Fibroblast of peridontal ligament (primary cell): ENCODE data around the gene CHRND.

Experiments
- DNase-seq: peaks from one replicate; pipeline ENCODE4 v3.0.0-alpha.2; 2010; ENCODE audit errors: extremely low read depth

CHRND gene

GRCh38 chr2:232487385-232488096 is 38.4 kb upstream of the CHRND start, which contains the start of gene ECEL1:
Gene ECEL1, minus strand, starts transcription at chr2:232487834. Its CDS starts 1,181 bp downstream, at chr2:232486653.
- no peak for DNase-seq

- DNase-seq = no peak
Measured at GRCh38 chr2:232488097-232488711, 37.8 kb upstream of the CHRND start.

- DNase-seq = no peak
Measured at GRCh38 chr2:232488721-232489300, 37.1 kb upstream of the CHRND start.

GRCh38 chr2:232489516-232490220 is 36.3 kb upstream of the CHRND start:
- DNase-seq = no peak

GRCh38 chr2:232490221-232491138 is 35.5 kb upstream of the CHRND start:
- no peak for DNase-seq

- DNase-seq = no peak
Measured at GRCh38 chr2:232491139-232491780, 34.7 kb upstream of the CHRND start.

- no peak for DNase-seq
Measured at GRCh38 chr2:232492236-232492848, 33.6 kb upstream of the CHRND start.

GRCh38 chr2:232492963-232493700 is 32.8 kb upstream of the CHRND start:
- DNase-seq = no peak

GRCh38 chr2:232493701-232494474 is 32.1 kb upstream of the CHRND start:
- no peak for DNase-seq

GRCh38 chr2:232494542-232494941 is 31.4 kb upstream of the CHRND start:
- DNase-seq = no peak

GRCh38 chr2:232495292-232495691 is 30.7 kb upstream of the CHRND start:
- DNase-seq = no peak

GRCh38 chr2:232496501-232497270 is 29.3 kb upstream of the CHRND start:
- DNase-seq = no peak

GRCh38 chr2:232497348-232497747 is 28.6 kb upstream of the CHRND start:
- no peak for DNase-seq

- no peak for DNase-seq
Measured at GRCh38 chr2:232498452-232498851, 27.5 kb upstream of the CHRND start.

GRCh38 chr2:232501331-232501771 is 24.6 kb upstream of the CHRND start:
- DNase-seq = no peak

- DNase-seq = no peak
Measured at GRCh38 chr2:232501794-232502390, 24.1 kb upstream of the CHRND start.

- DNase-seq = no peak
Measured at GRCh38 chr2:232502511-232502910, 23.4 kb upstream of the CHRND start.
